ENCODE data around the gene SNX10.

GRCh38 chr7:26305869-26306665, 14.4 kb downstream of the SNX10 start:
- TF ChIP-seq EZH2phosphoT487 (IDR thresholded peaks at IDR 0.05; ENCODE audit: low read length) (no peak), CTCF (IDR thresholded peaks at IDR 0.05; ENCODE audit: low read length) (no peak), EZH2 (optimal IDR thresholded peaks at IDR 0.05; ENCODE audit: low read depth, low read length) (no peak)
